AG09319 (cell line): ENCODE results near the gene ZMIZ2.

Experiments
- DNase-seq: peaks from one replicate; pipeline ENCODE4 v3.0.0-alpha.2; 2010; ENCODE audit warnings: low read depth; ENCODE audit errors: extremely low read depth
- TF ChIP-seq, protein P1 (sequence below): IDR thresholded peaks from 2 replicates; pipeline ENCODE4 v1.5.1; 2011; ENCODE audit warnings: low read depth, mild to moderate bottlenecking, inconsistent platforms, low read length, moderate library complexity

Gene ZMIZ2

DNA sequence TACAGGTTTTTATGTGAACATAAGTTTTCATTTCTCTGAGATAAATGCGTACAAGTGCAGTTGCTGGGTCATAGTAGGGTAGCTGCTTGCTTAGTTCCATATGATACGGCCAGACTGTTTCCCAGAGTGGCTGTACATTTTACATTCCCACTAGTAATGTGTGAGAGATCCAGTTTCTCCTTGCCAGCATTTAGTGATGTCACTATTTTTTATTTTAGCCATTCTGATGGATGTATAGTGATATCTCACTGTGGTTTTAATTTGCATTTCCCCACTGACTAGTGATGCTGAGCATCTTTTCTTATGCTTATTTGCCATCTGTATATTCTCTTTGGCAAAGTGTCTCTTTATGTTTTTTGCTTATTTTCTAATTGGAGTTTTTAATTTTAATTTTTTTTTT is 4.2 kb downstream of the ZMIZ2 start:
- TF ChIP-seq, protein P1, sequence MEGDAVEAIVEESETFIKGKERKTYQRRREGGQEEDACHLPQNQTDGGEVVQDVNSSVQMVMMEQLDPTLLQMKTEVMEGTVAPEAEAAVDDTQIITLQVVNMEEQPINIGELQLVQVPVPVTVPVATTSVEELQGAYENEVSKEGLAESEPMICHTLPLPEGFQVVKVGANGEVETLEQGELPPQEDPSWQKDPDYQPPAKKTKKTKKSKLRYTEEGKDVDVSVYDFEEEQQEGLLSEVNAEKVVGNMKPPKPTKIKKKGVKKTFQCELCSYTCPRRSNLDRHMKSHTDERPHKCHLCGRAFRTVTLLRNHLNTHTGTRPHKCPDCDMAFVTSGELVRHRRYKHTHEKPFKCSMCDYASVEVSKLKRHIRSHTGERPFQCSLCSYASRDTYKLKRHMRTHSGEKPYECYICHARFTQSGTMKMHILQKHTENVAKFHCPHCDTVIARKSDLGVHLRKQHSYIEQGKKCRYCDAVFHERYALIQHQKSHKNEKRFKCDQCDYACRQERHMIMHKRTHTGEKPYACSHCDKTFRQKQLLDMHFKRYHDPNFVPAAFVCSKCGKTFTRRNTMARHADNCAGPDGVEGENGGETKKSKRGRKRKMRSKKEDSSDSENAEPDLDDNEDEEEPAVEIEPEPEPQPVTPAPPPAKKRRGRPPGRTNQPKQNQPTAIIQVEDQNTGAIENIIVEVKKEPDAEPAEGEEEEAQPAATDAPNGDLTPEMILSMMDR = no peak
- DNase-seq = no peak

DNA sequence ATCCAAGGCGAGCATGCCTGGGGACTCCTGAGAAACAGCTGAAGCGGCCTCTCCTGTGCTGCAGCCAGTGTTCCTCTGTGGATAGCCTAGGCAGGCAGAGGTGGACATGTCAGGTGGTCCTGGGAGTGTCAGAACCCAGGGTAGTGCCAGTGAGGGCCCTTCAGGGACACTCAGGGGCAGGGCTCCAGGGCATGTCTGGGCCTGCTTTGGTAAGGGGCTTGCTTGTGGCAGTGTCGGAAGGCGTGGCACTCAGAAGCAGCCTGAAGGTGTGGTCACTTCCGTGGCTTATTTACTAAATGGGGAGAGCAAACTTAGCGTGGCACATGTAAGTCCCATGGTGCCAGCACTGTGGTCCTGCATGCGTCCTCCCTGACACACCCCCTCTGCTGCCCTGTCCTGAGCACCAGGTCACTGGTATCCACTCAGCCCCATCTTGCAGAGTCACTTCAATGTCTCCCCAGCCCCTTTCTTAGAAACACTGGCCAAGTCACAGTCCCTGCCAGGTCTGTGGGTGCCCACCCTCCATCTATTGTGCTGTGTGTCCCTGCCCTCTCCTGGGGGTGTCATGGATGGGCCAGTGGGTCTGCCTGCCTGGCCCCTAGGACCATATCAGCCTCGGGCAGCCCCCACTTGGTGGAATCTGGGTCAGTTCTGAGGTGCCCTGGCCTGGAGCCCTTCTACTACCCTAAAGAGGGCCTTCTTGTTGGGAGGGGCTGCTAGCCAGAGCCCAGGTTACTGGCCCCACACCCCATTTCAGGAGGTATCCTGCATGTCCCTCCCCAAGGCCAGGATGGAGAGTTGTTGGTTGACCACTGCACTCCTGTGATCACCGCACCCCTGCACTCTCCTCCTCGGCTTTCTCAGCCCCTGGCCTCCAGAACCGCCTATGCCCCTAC is 6.4 kb downstream of the ZMIZ2 start:
- TF ChIP-seq, protein P1 = no peak
- DNase-seq = no peak

DNA sequence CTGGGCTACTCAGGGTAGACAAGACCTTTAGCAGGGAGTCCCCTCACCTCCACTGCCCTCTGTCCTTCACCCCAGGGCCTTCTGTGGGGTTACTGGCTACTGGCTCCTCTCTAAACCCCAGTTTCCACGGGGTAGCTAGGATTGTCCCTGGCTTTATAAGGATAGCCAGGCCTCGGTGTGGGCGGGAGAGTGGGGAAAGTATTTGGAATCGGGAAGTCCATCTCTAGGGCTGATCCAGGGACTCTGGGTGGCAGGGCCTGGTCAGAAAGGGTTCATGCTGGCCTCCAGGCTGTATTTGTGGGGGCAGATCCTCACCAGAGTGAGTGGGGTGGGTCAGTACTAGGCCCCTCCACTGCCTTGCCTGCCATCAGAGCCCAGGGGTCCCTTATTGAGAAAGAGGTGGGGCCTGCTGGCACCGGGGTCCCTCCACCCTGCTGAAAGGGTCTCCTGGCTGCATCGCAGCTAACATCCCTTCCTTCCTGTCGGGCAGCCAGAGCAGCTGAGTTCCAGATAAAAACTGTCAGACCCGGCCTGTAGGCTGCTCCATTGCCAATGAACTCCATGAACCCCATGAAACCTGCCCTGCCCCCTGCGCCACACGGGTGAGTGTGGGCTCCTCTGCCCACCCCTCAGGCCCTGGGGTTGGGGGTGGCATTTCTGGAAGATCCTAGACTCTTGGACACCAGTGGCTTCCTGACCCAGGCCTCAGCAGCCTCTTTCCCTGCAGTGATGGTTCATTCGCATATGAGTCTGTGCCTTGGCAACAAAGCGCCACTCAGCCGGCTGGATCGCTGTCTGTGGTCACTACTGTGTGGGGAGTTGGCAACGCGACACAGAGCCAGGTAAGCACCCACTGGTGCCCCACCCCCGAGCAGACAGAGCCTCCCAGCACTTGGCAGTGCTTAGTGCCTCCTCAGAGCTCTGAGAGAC is 7.3 kb downstream of the ZMIZ2 start:
- DNase-seq = no peak
- TF ChIP-seq, protein P1 = no peak

DNA sequence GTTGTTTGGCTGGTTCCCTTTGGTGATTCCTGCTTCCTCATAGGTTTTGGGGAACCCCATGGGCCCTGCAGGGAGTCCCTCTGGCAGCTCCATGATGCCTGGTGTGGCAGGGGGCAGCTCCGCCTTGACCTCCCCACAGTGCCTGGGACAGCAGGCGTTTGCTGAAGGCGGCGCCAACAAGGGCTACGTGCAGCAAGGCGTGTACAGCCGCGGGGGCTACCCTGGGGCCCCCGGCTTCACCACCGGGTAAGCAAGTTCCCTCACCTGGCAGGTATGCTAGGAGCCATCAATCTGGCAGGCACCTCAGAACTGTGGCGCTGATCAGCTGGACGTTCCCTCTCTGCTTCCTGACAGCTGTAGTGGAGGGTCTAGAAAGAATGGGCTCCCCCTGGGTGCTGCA is 8.3 kb downstream of the ZMIZ2 start:
- TF ChIP-seq, protein P1 = no peak

DNA sequence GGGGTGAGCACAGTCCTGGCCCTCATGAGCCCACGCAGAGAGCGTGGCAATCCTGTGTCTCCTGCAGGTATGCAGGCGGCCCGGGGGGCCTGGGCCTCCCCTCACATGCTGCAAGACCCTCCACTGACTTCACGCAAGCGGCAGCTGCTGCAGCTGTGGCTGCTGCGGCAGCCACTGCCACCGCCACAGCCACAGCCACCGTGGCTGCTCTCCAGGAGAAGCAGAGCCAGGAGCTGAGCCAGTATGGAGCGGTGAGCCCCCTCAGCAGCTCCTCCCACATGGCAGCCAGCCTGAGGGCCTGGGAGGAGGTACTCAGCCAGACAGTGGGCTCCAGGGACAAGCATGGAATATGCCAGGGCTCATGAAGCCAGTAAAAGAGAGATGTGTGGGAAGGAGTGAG is 8.7 kb downstream of the ZMIZ2 start:
- DNase-seq = no peak
- TF ChIP-seq, protein P1 = no peak

More for the DNA sequence above, 8.3 kb downstream of the ZMIZ2 start:
- no peak for DNase-seq

DNA sequence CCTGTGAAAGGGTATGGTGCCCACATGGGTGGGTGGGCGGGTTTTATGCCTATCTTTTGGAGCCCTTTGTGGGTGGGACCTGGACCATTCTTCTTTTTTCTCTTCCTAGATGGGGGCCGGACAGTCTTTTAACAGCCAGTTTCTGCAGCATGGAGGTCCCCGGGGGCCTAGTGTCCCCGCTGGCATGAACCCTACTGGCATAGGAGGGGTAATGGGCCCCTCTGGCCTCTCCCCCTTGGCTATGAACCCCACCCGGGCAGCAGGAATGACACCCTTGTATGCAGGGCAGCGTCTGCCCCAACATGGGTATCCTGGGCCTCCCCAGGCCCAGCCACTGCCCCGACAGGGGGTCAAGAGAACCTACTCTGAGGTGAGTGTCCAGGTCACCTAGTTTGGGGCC is 9.1 kb downstream of the ZMIZ2 start:
- no peak for DNase-seq
- TF ChIP-seq, protein P1 = no peak

DNA sequence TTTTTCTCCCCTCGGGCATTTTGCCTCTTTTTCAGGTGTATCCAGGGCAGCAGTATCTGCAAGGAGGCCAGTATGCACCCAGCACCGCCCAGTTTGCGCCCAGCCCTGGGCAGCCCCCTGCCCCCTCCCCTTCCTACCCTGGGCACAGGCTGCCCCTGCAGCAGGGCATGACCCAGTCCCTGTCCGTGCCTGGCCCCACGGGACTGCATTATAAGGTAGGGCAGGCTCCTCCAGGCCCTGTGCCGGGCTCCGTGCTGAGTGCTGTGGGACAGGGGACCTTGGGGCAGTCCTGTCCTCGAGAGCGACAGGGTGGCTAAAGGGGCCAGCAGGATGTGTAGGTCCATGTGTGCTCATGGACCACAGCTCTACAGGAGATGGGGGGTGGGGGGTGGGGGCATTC is 10.6 kb downstream of the ZMIZ2 start:
- TF ChIP-seq, protein P1 = no peak
- no peak for DNase-seq
